ENCODE measurements around the gene DCBLD2. TPM values are rescaled to one million over a fixed set of nuclear protein-coding genes. Genes with fewer than 3 reads are reported as not detected.
"Not testable (repeated sequence)": the region's sequence is repeated elsewhere in the genome, so short reads cannot be mapped to it uniquely, and the experiment has no call there.

The DCBLD2 gene
- total and polyA plus RNA-seq, 9 donors, result 13.5 to 58.7 (median 38.0) TPM

- Histone ChIP-seq H3K4me3 (no peak overlapping the region), H3K27ac (no peak overlapping the region), H3K27me3 (no peaks in the 10 kb centered on the region), H3K36me3 (no peaks in the 10 kb centered on the region), H3K4me1 (ENCODE audit: insufficient read depth) (peaks cover 7% of the 10 kb centered on the region), H3K9me3 (no peaks in the 10 kb centered on the region)
- no peak for DNase-seq
- TF ChIP-seq EP300 (IDR thresholded peaks at IDR 0.05) (no peak), CTCF (IDR thresholded peaks at IDR 0.05) (no peak), POLR2A (IDR thresholded peaks at IDR 0.05) (no peak)
- intact Hi-C loops (cut with DNase I), result no loop called here
- 60 to 74% (median 65%) methylated on average over 1 of the region's 1 CpG for WGBS, 3 donors
These were observed 15.6 kb downstream of the DCBLD2 start for GRCh38 chr3:98885851-98886250.

- Histone ChIP-seq H3K4me3 (no peak overlapping the region), H3K9me3 (no peaks in the 10 kb centered on the region), H3K27me3 (no peaks in the 10 kb centered on the region), H3K36me3 (no peaks in the 10 kb centered on the region), H3K4me1 (ENCODE audit: insufficient read depth) (peaks cover under 1% of the 10 kb centered on the region), H3K27ac (no peak overlapping the region)
- DNase-seq, result no peak
- TF ChIP-seq POLR2A (IDR thresholded peaks at IDR 0.05) (no peak), CTCF (IDR thresholded peaks at IDR 0.05) (no peak), EP300 (IDR thresholded peaks at IDR 0.05) (no peak)
- intact Hi-C loops (cut with DNase I), result no loop called here
- 4 to 14% (median 8%) methylated on average over 6 of the region's 6 CpGs for WGBS, 3 donors
These were observed 16.7 kb downstream of the DCBLD2 start for GRCh38 chr3:98884675-98885371.

- H3K36me3 ChIP-seq; H3K9me3 ChIP-seq; H3K4me3 ChIP-seq; DNase-seq; H3K4me1 ChIP-seq (ENCODE audit: insufficient read depth); intact Hi-C loops (cut with DNase I); H3K27me3 ChIP-seq; H3K27ac ChIP-seq: not testable (repeated sequence)
- 86 to 89% (median 88%) methylated on average over 5 of the region's 5 CpGs for WGBS, 3 donors
These were observed 18.7 kb downstream of the DCBLD2 start for GRCh38 chr3:98882614-98883333.

GRCh38 chr3:98877132-98877531 lies 24.4 kb downstream of the DCBLD2 start:
- no peak for DNase-seq
- Histone ChIP-seq H3K9me3 (no peaks in the 10 kb centered on the region), H3K4me1 (ENCODE audit: insufficient read depth) (peaks cover 1% of the 10 kb centered on the region), H3K4me3 (no peak overlapping the region), H3K27ac (no peak overlapping the region), H3K36me3 (no peaks in the 10 kb centered on the region), H3K27me3 (no peaks in the 10 kb centered on the region)
- 95 to 97% (median 95%) methylated on average over 2 of the region's 2 CpGs for WGBS, 3 donors
- intact Hi-C loops (cut with DNase I), result no loop called here
- TF ChIP-seq POLR2A (IDR thresholded peaks at IDR 0.05) (no peak), EP300 (IDR thresholded peaks at IDR 0.05) (no peak), CTCF (IDR thresholded peaks at IDR 0.05) (no peak)

GRCh38 chr3:98875535-98875934 lies 26.0 kb downstream of the DCBLD2 start:
- Histone ChIP-seq H3K36me3 (no peaks in the 10 kb centered on the region), H3K4me3 (no peak overlapping the region), H3K27ac (no peak overlapping the region), H3K9me3 (no peaks in the 10 kb centered on the region), H3K27me3 (no peaks in the 10 kb centered on the region), H3K4me1 (ENCODE audit: insufficient read depth) (peaks cover 2% of the 10 kb centered on the region)
- intact Hi-C loops (cut with DNase I), result no loop called here
- DNase-seq, result no peak
- TF ChIP-seq EP300 (IDR thresholded peaks at IDR 0.05), result no peak
- no peak for TF ChIP-seq POLR2A (IDR thresholded peaks at IDR 0.05)
- no peak for TF ChIP-seq CTCF (IDR thresholded peaks at IDR 0.05)
- 36 to 73% (median 69%) methylated on average over 3 of the region's 3 CpGs for WGBS, 3 donors
